ENCODE data around the gene TUBA3D. TPM values are rescaled to one million over a fixed set of nuclear protein-coding genes. Genes with fewer than 3 reads are reported as not detected.
"Not testable (repeated sequence)": the region's sequence is repeated elsewhere in the genome, so short reads cannot be mapped to it uniquely, and the experiment has no call there.

The TUBA3D gene
- polyA plus RNA-seq, 1 of the 3 experiments (the other 2 are of a cell fraction), result not detected

GRCh38 chr2:131492015-131492417 is 16.1 kb downstream of the TUBA3D start, which contains the start of gene MZT2A:
Gene MZT2A (minus strand): TSS chr2:131492397. CDS start chr2:131492376, 21 bp downstream.
- Histone ChIP-seq H3K4me1 (ENCODE audit: control insufficient read depth in 1 of 2, insufficient read depth in 2 of 2, low read depth in 1 of 2, low read length in 1 of 2) (peaks cover 6 to 15% of the 10 kb centered on the region in 2 experiments; a peak in 2 of 4 replicates), H3K27ac (ENCODE audit: low read depth in 2 of 2, low read length in 1 of 2) (peak within 1 kb of the TSS; percentile 74 to 91), H3K4me2 (peak within 1 kb of the TSS; percentile 82), H3K79me2 (ENCODE audit: insufficient read depth) (peaks cover 56% of the 10 kb centered on the region), H2AFZ (ENCODE audit: low read depth) (peak within 1 kb of the TSS; percentile 83), H3K9ac (peak within 1 kb of the TSS; percentile 93), H3K4me3 (ENCODE audit: low read depth in 2 of 2, low read length in 1 of 2) (peak within 1 kb of the TSS; percentile 83 to 91)
- not testable (repeated sequence) for H4K20me1 ChIP-seq (ENCODE audit: insufficient read depth); H3F3A ChIP-seq (replicated peaks; ENCODE audit: insufficient read depth); H3K27me3 ChIP-seq (ENCODE audit: insufficient read depth); H3K9me3 ChIP-seq; H3K36me3 ChIP-seq (replicated peaks in 1 of 2; ENCODE audit: control insufficient read depth in 1 of 2, insufficient read depth in 2 of 2, low read length in 1 of 2); H3K9me2 ChIP-seq
- POLR2A ChIA-PET, result interaction anchor here (0.6 kb wide), 1 partner anchor 45 kb away, joined by 3 read pairs; no protein-coding TSS in a partner anchor
- WGBS (ENCODE audit: low lambda C conversion rate), result 0% methylated on average over 6 of the region's 53 CpGs
- CTCF ChIA-PET, result interaction anchor here (0.6 to 5.1 kb wide), 20 partner anchors 11 to 349 kb away, joined by 3 to 36 read pairs (median 4); partner anchors contain the start of gene CCDC74A
- peak; percentile 75 for DNase-seq

DNA sequence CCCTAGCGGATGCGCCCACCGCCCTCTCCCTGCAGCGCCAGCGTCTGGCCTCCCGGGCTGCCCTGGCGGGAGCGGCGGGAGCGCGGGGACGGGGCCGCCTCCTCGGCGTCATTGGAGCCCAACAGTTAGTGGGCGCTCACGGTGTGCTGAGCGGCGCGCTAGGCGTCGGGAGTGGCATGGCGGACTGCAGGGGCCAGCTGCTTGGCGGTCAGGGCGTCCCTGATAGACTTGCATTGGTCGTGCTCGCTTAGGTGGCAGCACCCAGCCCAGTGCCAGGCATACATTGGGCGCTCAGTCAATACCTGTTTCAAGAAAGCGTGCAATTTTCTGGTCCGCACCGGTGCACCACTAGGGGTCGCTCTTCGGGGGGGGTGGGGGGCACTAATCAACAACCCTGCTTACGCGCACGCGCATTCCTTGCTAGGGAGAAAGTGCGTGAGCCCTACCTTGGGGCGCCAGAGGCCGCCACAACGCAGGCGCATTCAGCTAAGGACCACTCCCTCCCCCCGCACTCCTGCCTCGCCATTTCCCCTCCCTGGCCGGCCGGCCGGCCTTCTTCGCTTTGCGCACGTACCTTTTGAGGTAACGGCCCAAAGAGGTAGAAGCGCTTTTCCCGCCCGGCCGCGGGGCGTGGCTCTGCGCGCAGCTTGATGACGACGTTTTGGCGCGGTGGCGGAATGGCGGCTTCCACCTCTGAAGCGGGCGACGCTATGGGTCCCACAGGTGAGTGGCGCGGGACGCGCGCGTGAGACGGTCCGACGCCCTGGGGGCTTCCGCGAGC is 16.7 kb downstream of the TUBA3D start:
- H3K9me2 ChIP-seq, result no peaks in the 10 kb centered on the region
- H3K4me2 ChIP-seq, result peak overlapping the region; percentile 82
- CTCF ChIA-PET, result interaction anchor here (0.6 to 5.1 kb wide), 30 partner anchors 10 to 451 kb away, joined by 3 to 36 read pairs (median 4); partner anchors contain the start of gene CCDC74A
- POLR2A ChIA-PET, result interaction anchor here (0.6 to 0.8 kb wide), 2 partner anchors 45 to 451 kb away, joined by 3 read pairs; no protein-coding TSS in a partner anchor
- WGBS (ENCODE audit: low lambda C conversion rate), result under 1% methylated on average over 25 of the region's 79 CpGs
- DNase-seq, result peak; percentile 100
- peak overlapping the region; percentile 83 for H2AFZ ChIP-seq (ENCODE audit: low read depth)
- peak overlapping the region; percentile 83 to 91 for H3K4me3 ChIP-seq (ENCODE audit: low read depth in 2 of 2, low read length in 1 of 2)
- no peaks in the 10 kb centered on the region for H3K36me3 ChIP-seq (replicated peaks in 1 of 2; ENCODE audit: control insufficient read depth in 1 of 2, insufficient read depth in 2 of 2, low read length in 1 of 2)
- no peaks in the 10 kb centered on the region for H3F3A ChIP-seq (replicated peaks; ENCODE audit: insufficient read depth)
- H3K79me2 ChIP-seq (ENCODE audit: insufficient read depth), result peaks cover 61% of the 10 kb centered on the region
- H3K4me1 ChIP-seq (ENCODE audit: control insufficient read depth in 1 of 2, insufficient read depth in 2 of 2, low read depth in 1 of 2, low read length in 1 of 2), result peaks cover 6 to 15% of the 10 kb centered on the region in 2 experiments; a peak in 2 of 4 replicates
- no peaks in the 10 kb centered on the region for H3K27me3 ChIP-seq (ENCODE audit: insufficient read depth)
- peak overlapping the region; percentile 74 to 91 for H3K27ac ChIP-seq (ENCODE audit: low read depth in 2 of 2, low read length in 1 of 2)
- H3K9me3 ChIP-seq, result no peaks in the 10 kb centered on the region
- peak overlapping the region; percentile 93 for H3K9ac ChIP-seq
- H4K20me1 ChIP-seq (ENCODE audit: insufficient read depth), result peaks cover 7% of the 10 kb centered on the region; the same call in 1 of the 2 replicates
- TF ChIP-seq RFX5 (IDR thresholded peaks at IDR 0.05; ENCODE audit: low read length), result no peak
- peak; percentile 64 for TF ChIP-seq NRF1 (IDR thresholded peaks at IDR 0.05; ENCODE audit: low read depth, low read length)
- TF ChIP-seq MXI1 (IDR thresholded peaks at IDR 0.05; ENCODE audit: low read depth, low read length), result peak; percentile 39; the same call in 1 of the 2 replicates
- TF ChIP-seq YY1 (IDR thresholded peaks at IDR 0.05; ENCODE audit: low read depth), result peak; percentile 92
- no peak; the same call in 1 of the 2 replicates for TF ChIP-seq POLR2AphosphoS5 (IDR thresholded peaks at IDR 0.05; ENCODE audit: low read depth, low read length)
- no peak for TF ChIP-seq FOXM1 (IDR thresholded peaks at IDR 0.05; ENCODE audit: low read depth)
- TF ChIP-seq RAD21 (IDR thresholded peaks at IDR 0.05; ENCODE audit: low read length), result peak; percentile 11; the same call in 1 of the 2 replicates
- peak; percentile 75 for TF ChIP-seq TAF1 (IDR thresholded peaks at IDR 0.05; ENCODE audit: borderline replicate concordance, low read depth, low read length)
- TF ChIP-seq ELF1 (IDR thresholded peaks at IDR 0.05), result peak; percentile 60; the same call in 1 of the 2 replicates
- TF ChIP-seq ZBTB33 (IDR thresholded peaks at IDR 0.05; ENCODE audit: borderline replicate concordance, low read depth), result no peak
- TF ChIP-seq SMC3 (IDR thresholded peaks at IDR 0.05; ENCODE audit: low read depth, low read length), result peak; percentile 17; the same call in 1 of the 2 replicates
- peak; percentile 33 for TF ChIP-seq CHD2 (IDR thresholded peaks at IDR 0.05; ENCODE audit: low read length, partially characterized antibody)
- TF ChIP-seq SIN3A (IDR thresholded peaks at IDR 0.05; ENCODE audit: borderline replicate concordance, low read depth, low read length), result 0 out of 2 replicates have a peak, but pooled peaks have one; percentile 44
- TF ChIP-seq, protein P1, sequence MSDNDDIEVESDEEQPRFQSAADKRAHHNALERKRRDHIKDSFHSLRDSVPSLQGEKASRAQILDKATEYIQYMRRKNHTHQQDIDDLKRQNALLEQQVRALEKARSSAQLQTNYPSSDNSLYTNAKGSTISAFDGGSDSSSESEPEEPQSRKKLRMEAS (IDR thresholded peaks at IDR 0.05; ENCODE audit: low read depth), result peak; percentile 74
- TF ChIP-seq, protein P2, sequence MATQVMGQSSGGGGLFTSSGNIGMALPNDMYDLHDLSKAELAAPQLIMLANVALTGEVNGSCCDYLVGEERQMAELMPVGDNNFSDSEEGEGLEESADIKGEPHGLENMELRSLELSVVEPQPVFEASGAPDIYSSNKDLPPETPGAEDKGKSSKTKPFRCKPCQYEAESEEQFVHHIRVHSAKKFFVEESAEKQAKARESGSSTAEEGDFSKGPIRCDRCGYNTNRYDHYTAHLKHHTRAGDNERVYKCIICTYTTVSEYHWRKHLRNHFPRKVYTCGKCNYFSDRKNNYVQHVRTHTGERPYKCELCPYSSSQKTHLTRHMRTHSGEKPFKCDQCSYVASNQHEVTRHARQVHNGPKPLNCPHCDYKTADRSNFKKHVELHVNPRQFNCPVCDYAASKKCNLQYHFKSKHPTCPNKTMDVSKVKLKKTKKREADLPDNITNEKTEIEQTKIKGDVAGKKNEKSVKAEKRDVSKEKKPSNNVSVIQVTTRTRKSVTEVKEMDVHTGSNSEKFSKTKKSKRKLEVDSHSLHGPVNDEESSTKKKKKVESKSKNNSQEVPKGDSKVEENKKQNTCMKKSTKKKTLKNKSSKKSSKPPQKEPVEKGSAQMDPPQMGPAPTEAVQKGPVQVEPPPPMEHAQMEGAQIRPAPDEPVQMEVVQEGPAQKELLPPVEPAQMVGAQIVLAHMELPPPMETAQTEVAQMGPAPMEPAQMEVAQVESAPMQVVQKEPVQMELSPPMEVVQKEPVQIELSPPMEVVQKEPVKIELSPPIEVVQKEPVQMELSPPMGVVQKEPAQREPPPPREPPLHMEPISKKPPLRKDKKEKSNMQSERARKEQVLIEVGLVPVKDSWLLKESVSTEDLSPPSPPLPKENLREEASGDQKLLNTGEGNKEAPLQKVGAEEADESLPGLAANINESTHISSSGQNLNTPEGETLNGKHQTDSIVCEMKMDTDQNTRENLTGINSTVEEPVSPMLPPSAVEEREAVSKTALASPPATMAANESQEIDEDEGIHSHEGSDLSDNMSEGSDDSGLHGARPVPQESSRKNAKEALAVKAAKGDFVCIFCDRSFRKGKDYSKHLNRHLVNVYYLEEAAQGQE (IDR thresholded peaks at IDR 0.05; ENCODE audit: low read depth, low read length), result 0 out of 2 replicates have a peak, but pooled peaks have one; percentile 27
- no peak for TF ChIP-seq FOXJ3 (CRISPR knock-in tag; IDR thresholded peaks at IDR 0.05)
- no peak for TF ChIP-seq TEAD4 (IDR thresholded peaks at IDR 0.05; ENCODE audit: borderline replicate concordance, insufficient read depth)

All from SK-N-SH (cell line).